GM19239 (cell line): ENCODE results near the gene CPT1C.

Source experiments
- DNase-seq: peaks from one replicate; pipeline ENCODE4 v3.0.0; 2011; ENCODE audit warnings: low spot score; ENCODE audit not compliant: insufficient read length
- FAIRE-seq: peaks from 2 replicates; lab custom pipeline; 2011; peaks lifted over from hg19 to GRCh38; lab: Jason Lieb, UNC

The CPT1C gene

GRCh38 chr19:49658566-49659442, 32.1 kb upstream of the CPT1C start:
- DNase-seq: no peak
- no peak for FAIRE-seq

DNA sequence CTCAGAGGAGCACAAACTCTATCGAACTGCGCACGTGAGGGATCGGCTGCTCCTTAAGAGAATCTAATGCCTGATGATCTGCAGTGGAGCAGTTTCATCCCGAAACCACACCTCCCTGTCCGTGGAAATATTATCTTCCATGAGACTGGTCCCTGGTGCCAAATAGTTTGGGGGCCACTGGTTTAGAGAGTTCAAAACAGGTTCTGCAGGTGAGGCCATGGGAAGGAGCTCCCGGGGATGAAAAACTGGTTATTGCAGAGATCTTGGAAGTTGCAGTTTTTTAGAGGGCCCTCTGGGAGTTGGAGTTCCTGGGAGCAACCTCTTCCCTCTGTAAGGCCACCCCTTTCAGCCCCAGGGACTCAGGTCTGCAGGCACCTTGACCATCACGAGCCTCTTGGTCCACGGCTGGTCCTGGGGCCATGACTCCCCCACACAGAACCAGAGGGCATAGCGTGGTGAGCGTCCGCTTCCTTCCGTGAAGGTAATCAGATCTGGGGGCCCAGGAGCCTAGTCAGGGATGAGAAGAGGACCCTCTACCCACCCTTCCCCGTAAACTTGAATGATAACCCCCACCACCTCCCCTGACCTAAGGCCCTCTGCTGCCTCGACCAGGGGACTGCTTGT, 30.5 kb upstream of the CPT1C start:
- FAIRE-seq: no peak
- DNase-seq: no peak

GRCh38 chr19:49662011-49662410, 28.9 kb upstream of the CPT1C start:
- FAIRE-seq (no peak), DNase-seq (no peak)

- no peak for FAIRE-seq
- no peak for DNase-seq
Measured at GRCh38 chr19:49663224-49663623, 27.7 kb upstream of the CPT1C start.

DNA sequence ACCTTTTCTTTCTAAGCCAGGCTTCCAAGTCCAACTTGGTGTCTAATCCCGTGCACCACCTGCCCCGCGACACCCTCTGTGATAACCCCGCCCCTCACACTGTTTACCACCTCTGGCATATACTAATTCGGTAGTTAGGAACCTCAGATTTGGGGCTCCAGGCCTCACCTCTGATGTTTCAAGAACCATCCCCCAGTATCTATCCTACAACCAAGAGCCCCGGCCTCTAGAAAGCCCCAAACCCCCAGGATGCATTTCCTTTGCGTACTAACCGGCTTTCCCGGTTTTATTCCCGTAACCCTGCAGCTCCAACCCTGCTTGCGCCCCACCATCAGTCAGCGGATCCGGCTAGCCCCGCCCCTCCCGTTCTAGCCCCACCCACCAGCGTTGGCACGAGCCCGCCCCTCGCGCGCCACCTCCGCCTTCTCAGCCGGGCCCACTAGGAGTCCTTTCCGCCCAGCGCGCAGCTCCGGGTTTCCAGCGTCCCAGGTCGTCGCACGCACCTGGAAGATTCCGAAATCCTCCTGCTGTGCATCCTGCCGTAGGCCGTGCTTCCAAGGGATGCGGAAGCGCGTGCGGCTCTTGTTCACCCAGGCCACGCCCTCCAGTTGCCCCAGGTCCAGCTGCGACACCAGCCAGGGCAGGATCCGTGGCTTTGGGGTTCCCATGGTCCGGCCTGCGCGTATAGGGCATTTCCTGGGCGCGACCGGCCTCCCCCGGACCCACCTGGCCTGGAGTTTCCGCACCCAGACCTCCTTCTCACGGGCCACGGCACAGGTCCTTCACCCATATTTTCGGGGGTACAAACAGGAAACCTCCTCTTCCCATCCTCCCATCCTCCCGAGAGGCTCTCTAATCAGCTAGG, 26.5 kb upstream of the CPT1C start:
- FAIRE-seq: peak; percentile 90
- peak; percentile 78 for DNase-seq

DNA sequence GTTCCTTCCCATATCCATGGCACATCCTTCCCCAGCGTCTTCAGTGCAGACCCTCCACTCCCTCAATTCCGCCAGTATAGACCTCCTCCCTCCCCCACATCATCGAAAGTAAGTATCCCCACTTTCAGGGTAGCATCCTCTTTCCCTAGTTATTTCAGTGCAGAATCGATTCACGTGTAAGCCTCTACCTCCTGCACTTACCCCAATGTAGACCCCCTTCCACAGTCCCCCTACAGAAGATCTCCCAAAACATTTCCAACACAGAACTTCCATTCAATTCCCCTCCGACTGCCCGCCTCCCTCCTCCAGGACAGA, 25.9 kb upstream of the CPT1C start:
- DNase-seq: no peak
- FAIRE-seq: no peak

GRCh38 chr19:49665351-49666119, 25.4 kb upstream of the CPT1C start, which contains the start of the genes BCL2L12 and IRF3:
Gene BCL2L12 (plus strand): TSS chr19:49665933. CDS start chr19:49666693, 760 bp downstream.
Gene IRF3 (minus strand): TSS chr19:49665857. CDS start chr19:49664838, 1,019 bp downstream.
- FAIRE-seq (peak; percentile 97), DNase-seq (peak; percentile 96)

DNA sequence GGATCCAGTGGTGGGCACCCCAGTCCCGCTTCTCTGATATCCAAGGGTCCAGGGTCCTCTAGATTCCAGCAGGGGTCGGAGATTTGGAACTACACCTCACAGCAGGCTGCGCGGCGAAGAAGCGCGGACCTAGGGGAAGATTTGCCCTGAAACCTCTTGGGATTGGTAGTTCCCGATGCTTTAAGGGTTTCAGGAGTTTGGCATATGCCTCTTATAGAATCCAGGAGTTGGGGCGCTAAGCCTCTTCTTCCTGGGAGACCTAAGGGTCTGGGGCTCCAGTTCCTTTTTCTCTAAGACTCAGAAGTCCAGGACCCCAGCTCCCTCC, 24.8 kb upstream of the CPT1C start:
- no peak for FAIRE-seq
- DNase-seq: no peak

DNA sequence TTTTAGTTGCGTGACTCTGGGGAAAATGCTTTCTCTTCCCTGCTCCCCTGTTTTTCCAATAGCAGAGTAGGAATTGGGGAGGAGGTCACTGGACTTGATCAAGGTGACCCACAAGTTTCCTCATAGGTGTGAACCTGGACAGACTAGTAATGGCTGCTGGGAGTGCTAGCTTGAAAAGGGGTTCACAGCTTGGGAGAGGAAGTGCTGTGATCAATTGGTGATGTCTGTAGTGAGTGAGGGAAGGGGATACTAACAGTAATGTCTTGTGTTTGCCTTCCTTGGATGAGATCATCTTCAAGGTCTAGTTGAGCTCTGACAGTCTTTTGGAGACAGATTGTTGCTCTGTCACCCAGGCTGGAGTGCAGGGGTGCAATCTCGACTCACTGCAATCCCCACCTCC, 23.4 kb upstream of the CPT1C start:
- FAIRE-seq (no peak), DNase-seq (no peak)

DNA sequence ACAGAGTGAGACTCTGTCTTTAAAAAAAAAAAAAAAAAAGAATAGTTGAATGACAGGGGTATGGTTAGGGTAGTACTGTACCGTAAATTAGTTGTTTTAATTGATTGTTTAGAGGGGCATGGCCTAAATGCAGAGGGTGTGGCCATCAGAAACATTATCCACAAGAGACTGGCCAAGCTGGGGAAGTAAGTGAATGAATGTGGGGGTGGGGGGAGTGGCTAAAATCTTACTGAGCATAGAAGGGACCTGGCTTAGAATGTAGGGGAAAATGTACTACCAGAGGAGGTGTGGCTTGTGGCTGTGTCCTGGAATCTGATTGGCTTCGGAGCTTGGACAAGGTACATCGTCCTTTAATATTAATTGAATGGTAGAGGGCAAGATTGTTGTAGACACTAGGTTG, 21.4 kb upstream of the CPT1C start:
- DNase-seq: no peak
- no peak for FAIRE-seq

DNA sequence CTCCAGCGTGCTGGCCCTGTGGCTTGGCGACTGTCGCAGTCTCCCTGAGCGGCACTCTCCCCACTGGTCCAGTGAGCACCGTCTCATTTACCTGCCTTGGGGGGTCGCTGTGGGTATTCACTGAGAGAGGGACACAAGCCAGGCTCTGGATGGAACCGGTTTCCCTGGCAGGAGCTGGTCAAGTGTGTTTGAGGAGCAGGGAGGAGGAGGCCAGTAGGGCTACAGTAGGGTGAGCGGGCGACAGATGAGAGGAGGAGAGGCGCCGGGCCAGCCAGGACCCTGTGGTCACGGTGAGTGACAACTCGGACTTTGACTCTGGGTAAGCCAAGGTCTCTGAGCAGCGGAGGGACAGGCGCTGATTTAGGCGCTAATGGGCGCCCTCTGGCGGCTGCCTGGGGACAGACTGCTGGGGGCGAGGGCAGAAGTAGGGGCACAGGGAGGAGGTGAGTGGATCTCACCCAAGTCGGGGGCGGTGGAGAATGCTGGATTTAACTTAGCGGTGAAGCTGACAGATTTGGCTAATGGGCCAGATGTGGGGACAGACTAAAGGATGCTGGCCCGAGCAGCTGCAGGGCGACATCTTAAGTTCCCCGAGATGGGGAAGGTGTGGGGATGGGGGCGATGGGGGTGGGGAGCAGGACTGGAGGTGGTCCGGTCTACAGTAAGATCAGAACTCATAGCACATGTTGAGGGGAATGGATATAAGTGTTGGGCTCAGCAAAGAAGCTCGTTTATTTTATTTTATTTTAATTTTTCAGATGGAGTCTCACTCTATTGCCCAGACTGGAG, 18.6 kb upstream of the CPT1C start:
- peak; percentile 84 for FAIRE-seq
- peak; percentile 89 for DNase-seq

DNA sequence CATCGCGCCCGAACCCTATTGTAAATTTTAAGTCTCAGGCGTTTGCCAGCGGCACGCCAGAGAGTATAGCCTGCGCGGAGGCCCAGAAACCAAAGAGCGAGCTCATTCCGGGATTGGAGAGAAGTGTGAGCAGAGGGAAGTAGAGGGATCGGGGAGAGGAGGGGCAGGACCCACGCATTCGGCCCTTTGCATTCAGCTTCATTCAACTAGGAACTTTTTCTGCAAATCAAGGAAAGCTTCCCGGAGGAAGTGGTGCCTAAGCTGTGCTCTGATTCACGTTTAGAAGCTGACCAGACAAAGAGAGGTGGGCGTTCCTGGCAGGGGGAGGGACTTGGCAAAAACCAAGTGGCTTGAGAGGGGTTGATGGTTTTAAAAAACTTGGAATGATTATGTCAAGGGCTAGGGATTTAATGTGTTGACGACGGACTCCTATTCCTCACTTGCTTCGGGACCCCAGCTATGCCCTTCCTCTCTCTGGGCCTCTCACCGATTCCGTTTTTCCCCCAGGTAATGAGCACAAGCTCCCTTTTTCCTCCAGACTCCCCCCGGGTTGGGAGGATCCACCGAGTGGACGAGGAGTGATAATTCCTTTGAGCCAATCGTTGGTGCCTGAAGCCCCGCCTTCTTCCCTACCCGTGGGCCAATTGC, 14.7 kb upstream of the CPT1C start:
- FAIRE-seq (no peak), DNase-seq (peak; percentile 82)

DNA sequence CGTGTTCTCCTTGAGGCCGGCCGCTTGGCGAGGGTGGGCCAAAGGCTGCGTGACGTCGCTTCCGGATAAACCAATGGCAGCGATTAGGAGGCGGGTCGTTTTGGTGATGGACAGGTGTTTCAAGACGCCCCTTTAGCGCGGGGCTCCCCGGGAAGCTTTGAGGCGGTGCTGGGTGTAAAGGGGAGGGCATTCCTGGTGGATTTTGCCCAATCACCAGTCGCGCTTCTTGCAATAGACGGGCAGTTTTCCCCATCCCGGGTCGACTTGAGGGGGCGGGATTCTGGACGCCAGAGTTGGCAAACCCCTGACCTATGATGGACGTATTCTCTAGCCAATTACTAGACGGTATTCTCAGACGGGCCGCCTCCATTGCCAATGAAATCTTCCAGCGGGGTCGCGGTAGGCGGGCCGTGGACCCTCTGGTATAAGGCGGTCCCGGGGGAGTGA, 14.1 kb upstream of the CPT1C start:
- DNase-seq (peak; percentile 84), FAIRE-seq (peak; percentile 100)

- FAIRE-seq: no peak
- no peak for DNase-seq
Measured at GRCh38 chr19:49677231-49677900, 13.6 kb upstream of the CPT1C start, which contains the start of gene PRMT1. Gene PRMT1 (plus strand): TSS chr19:49677271. CDS start chr19:49677281, 10 bp downstream.

- DNase-seq (no peak), FAIRE-seq (peak; percentile 86)
Measured at GRCh38 chr19:49677901-49678674, 12.8 kb upstream of the CPT1C start.

GRCh38 chr19:49678985-49679770, 11.7 kb upstream of the CPT1C start:
- DNase-seq (no peak), FAIRE-seq (no peak)
